ENCODE measurements around the gene GIMAP7.
"Not testable (repeated sequence)": the region's sequence is repeated elsewhere in the genome, so short reads cannot be mapped to it uniquely, and the experiment has no call there.

Gene GIMAP7

DNA sequence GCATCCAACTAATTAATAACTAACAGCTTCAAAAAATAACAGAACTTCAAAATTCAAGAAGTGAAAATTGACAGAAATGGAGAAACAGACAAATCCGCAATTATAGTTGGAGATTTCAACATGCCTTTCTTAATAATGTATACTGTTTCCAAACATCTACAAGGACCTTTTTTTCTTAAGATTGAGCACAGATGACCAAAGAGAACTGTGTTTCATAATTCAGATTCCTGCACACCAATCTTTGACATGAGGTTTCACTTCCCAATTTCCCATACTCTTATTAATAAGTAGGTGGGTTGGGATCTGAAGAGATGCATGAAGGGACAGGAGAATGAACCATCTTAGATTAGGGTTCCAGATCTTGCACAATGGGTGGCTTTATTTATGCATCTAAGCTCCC is 24.9 kb upstream of the GIMAP7 start:
- DNase-seq (ENCODE audit: insufficient read length, low spot score) (no peak), FAIRE-seq (no peak)
- TF ChIP-seq, protein P1, sequence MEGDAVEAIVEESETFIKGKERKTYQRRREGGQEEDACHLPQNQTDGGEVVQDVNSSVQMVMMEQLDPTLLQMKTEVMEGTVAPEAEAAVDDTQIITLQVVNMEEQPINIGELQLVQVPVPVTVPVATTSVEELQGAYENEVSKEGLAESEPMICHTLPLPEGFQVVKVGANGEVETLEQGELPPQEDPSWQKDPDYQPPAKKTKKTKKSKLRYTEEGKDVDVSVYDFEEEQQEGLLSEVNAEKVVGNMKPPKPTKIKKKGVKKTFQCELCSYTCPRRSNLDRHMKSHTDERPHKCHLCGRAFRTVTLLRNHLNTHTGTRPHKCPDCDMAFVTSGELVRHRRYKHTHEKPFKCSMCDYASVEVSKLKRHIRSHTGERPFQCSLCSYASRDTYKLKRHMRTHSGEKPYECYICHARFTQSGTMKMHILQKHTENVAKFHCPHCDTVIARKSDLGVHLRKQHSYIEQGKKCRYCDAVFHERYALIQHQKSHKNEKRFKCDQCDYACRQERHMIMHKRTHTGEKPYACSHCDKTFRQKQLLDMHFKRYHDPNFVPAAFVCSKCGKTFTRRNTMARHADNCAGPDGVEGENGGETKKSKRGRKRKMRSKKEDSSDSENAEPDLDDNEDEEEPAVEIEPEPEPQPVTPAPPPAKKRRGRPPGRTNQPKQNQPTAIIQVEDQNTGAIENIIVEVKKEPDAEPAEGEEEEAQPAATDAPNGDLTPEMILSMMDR (IDR thresholded peaks at IDR 0.05; ENCODE audit: insufficient read depth, missing control alignments) = no peak

DNA sequence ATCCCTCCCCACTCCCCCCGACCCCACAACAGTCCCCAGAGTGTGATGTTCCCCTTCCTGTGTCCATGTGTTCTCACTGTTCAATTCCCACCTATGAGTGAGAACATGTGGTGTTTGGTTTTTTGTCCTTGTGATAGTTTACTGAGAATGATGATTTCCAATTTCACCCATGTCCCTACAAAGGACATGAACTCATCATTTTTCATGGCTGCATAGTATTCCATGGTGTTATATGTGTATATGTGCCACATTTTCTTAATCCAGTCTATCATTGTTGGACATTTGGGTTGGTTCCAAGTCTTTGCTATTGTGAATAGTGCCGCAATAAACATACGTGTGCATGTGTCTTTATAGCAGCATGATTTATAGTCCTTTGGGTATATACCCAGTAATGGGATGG is 21.2 kb upstream of the GIMAP7 start:
- FAIRE-seq; DNase-seq (ENCODE audit: insufficient read length, low spot score): not testable (repeated sequence)

DNA sequence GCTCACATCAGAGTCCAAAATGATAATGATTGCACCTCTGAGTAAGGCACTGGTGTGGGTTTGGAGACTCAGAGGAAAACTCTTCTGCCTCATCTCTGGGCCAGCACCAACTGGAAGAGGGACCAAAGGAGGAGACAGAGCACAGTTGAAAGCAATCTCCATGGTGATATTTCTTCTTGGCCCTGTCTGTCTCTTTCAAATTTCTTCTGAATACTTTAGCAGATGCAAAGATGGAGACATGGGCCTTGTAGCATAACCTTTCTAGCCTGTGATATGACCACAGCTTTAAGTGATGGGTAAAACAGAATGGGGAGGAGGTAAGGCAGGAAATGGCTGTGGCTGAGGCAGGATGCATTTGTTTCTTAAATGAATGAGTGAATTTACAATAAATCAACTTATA is 12.2 kb upstream of the GIMAP7 start:
- TF ChIP-seq, protein P1 (IDR thresholded peaks at IDR 0.05; ENCODE audit: insufficient read depth, missing control alignments) = no peak
- DNase-seq (ENCODE audit: insufficient read length, low spot score) (no peak), FAIRE-seq (no peak)

DNA sequence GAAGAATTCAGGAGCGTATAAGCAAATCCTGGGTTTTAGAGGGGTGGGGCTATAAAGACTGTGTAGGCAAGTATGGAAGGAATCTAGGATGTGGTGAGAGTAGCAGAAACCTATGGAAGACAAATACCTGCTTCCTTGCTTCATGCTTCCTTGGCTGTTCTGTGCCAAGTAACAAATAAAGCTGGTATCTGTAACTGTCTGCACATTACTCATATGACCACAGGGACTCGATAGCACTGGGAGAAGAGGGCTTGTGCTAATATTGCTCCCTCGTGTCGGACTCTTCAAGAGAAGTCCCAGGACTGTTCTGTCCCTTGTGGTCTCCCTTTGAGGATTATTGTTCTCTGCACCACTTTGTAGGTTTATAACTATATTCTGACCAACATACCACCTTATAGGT is 11.5 kb upstream of the GIMAP7 start:
- no peak for DNase-seq (ENCODE audit: insufficient read length, low spot score)
- TF ChIP-seq, protein P1 (IDR thresholded peaks at IDR 0.05; ENCODE audit: insufficient read depth, missing control alignments) = no peak
- FAIRE-seq = no peak

DNA sequence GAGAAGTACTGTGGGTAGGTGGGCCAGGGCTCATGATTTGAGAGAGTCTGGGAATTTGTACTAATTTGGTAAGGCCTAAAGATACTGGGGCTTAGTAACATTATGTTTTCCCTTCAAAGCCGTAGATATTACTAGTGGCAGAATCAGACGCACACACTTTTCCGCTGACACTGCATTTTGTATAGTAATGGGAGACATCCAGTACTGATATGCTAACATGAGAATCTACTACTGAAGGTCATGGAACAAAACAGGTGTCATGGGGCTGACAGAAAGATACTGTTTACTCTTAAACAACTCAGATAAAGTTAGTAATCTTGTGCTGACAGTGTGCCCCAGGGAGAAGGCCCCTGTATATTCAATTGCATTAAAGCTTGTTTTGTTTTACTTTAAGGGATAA is 11.1 kb upstream of the GIMAP7 start:
- FAIRE-seq = no peak
- TF ChIP-seq, protein P1 (IDR thresholded peaks at IDR 0.05; ENCODE audit: insufficient read depth, missing control alignments) = no peak
- no peak for DNase-seq (ENCODE audit: insufficient read length, low spot score)

DNA sequence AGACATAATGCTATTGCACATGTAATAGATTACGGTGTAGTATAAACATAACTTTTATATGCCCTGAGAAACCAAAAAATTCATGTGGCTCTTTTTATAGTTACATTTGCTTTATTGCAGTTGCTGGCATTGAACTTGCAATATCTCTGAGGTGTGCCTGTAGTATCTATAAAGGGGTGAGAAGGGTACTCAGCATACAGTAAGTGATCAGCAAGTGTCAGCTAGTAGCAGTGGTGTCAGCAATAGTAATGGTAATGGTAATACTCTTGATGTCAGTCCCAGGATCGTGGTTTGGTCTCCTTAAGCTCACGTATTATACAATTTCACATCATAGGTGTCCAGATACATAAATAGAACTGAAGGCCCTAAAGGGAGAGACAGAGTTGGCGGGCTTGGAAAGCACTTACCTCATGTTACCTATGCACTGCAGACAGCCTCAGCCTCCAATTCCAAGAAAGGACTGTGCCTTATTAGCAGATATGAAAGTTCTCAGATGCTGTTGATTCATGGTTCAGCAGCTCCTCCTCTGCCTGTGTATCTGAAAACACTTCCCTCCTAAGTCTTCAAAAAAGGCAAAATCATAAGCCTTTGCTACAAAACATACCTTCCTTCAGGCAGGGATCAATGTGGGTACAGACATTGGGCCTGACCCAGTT is 6.6 kb upstream of the GIMAP7 start:
- FAIRE-seq (no peak), DNase-seq (ENCODE audit: insufficient read length, low spot score) (no peak)
- TF ChIP-seq, protein P1 (IDR thresholded peaks at IDR 0.05; ENCODE audit: insufficient read depth, missing control alignments) = no peak

DNA sequence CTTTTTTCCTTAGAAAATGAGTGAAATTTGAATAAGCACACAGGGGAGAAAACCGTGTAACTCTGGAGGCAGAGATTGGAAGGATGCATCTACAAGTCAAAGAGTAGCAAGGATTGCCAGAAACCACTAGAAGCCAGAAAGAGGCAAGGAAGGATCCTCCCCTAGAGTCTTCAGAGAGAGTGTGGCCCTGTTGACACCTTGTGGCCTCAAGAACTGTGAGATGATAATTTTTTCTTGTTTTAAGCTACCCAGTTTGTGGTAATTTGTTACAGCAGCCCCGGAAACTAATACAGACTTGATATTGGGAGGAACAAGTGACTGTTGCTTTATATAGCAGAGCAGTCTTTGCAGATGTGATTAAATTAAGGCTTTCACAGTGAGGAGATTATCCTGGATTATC is 3.6 kb upstream of the GIMAP7 start:
- no peak for FAIRE-seq
- no peak for DNase-seq (ENCODE audit: insufficient read length, low spot score)
- TF ChIP-seq, protein P1 (IDR thresholded peaks at IDR 0.05; ENCODE audit: insufficient read depth, missing control alignments) = no peak

DNA sequence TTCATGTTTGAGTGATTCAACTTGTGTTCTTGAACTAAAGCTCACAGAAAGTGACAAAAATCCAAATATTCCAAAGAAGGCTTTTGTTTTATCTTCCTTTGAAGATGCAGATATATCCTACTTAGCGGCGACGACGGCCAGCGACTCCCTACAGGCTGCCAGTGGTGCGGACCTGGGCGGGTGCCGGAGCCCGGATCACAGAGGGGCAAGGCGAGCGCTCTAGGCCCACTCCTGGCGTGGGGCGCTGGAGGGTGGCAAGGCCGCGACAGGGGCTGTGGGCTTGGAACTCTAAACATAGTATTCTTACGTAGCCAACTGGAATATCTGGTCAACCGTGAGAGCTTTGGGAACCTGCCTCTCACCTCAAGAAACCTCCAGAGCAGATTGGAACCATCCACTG is 914 bp upstream of the GIMAP7 start:
- TF ChIP-seq, protein P1 (IDR thresholded peaks at IDR 0.05; ENCODE audit: insufficient read depth, missing control alignments) = no peak
- DNase-seq (ENCODE audit: insufficient read length, low spot score) = no peak
- no peak for FAIRE-seq

Data from D721Med (cell line).